ENCODE measurements around the gene POMT1. TPM values are rescaled to one million over a fixed set of nuclear protein-coding genes. Genes with fewer than 3 reads are reported as not detected.

POMT1 gene
- total RNA-seq, 1 experiment from 2014 or later, result 19.7 TPM

GRCh38 chr9:131477367-131477766 lies 25.4 kb upstream of the POMT1 start:
- no peak overlapping the region for H3K27ac Mint-ChIP-seq (ENCODE audit: low read depth, unreplicated experiment)
- H3K4me1 Mint-ChIP-seq (ENCODE audit: insufficient read depth, unreplicated experiment), result no peaks in the 10 kb centered on the region
- ChIA-PET POLR2A (no interaction called here), CTCF (interaction anchor here (0.7 to 3.7 kb wide), 2 partner anchors 128 to 263 kb away, joined by 3 to 24 read pairs; no protein-coding TSS in a partner anchor)
- intact Hi-C loops (cut with micrococcal nuclease), result no loop called here
- no peaks in the 10 kb centered on the region for H3K27me3 Mint-ChIP-seq (ENCODE audit: insufficient read depth, unreplicated experiment)
- H3K36me3 Mint-ChIP-seq (ENCODE audit: insufficient read depth, unreplicated experiment), result peaks cover 99% of the 10 kb centered on the region
- no peak for DNase-seq (ENCODE audit: unreplicated experiment)
- no peaks in the 10 kb centered on the region for H3K9me3 Mint-ChIP-seq (ENCODE audit: unreplicated experiment)
- no TSS peak for BruUV-seq (replicated peaks)
- no peak overlapping the region for H3K4me3 Mint-ChIP-seq (ENCODE audit: unreplicated experiment)
- no peak for TF ChIP-seq CTCF (IDR thresholded peaks at IDR 0.05; ENCODE audit: unreplicated experiment)

- TF ChIP-seq CTCF (IDR thresholded peaks at IDR 0.05; ENCODE audit: unreplicated experiment), result no peak
- CTCF ChIA-PET, result interaction anchor here (0.6 to 3.7 kb wide), 3 partner anchors 21 to 263 kb away, joined by 3 to 24 read pairs (median 3); no protein-coding TSS in a partner anchor
- POLR2A ChIA-PET, result no interaction called here
Observed at GRCh38 chr9:131477816-131478419, 24.8 kb upstream of the POMT1 start.

GRCh38 chr9:131478421-131478868 lies 24.3 kb upstream of the POMT1 start:
- ChIA-PET POLR2A (no interaction called here), CTCF (interaction anchor here (0.6 to 3.7 kb wide), 3 partner anchors 9 to 129 kb away, joined by 3 to 24 read pairs (median 3); no protein-coding TSS in a partner anchor)
- peaks cover 99% of the 10 kb centered on the region for H3K36me3 Mint-ChIP-seq (ENCODE audit: insufficient read depth, unreplicated experiment)
- peak; percentile 48 for TF ChIP-seq CTCF (IDR thresholded peaks at IDR 0.05; ENCODE audit: unreplicated experiment)
- no peak overlapping the region for H3K4me3 Mint-ChIP-seq (ENCODE audit: unreplicated experiment)
- H3K9me3 Mint-ChIP-seq (ENCODE audit: unreplicated experiment), result no peaks in the 10 kb centered on the region
- intact Hi-C loops (cut with micrococcal nuclease), result loop anchor here (1.0 kb wide), 1 partner anchor 128 kb away; no protein-coding TSS in a partner anchor
- H3K4me1 Mint-ChIP-seq (ENCODE audit: insufficient read depth, unreplicated experiment), result no peaks in the 10 kb centered on the region
- no peak overlapping the region for H3K27ac Mint-ChIP-seq (ENCODE audit: low read depth, unreplicated experiment)
- H3K27me3 Mint-ChIP-seq (ENCODE audit: insufficient read depth, unreplicated experiment), result no peaks in the 10 kb centered on the region
- peak; percentile 55 for DNase-seq (ENCODE audit: unreplicated experiment)
- BruUV-seq (replicated peaks), result no TSS peak

More at GRCh38 chr9:131477816-131478419, 24.8 kb upstream of the POMT1 start:
- Mint-ChIP-seq H3K4me1 (ENCODE audit: insufficient read depth, unreplicated experiment) (no peaks in the 10 kb centered on the region), H3K27ac (ENCODE audit: low read depth, unreplicated experiment) (no peak overlapping the region), H3K9me3 (ENCODE audit: unreplicated experiment) (no peaks in the 10 kb centered on the region), H3K4me3 (ENCODE audit: unreplicated experiment) (no peak overlapping the region), H3K27me3 (ENCODE audit: insufficient read depth, unreplicated experiment) (no peaks in the 10 kb centered on the region), H3K36me3 (ENCODE audit: insufficient read depth, unreplicated experiment) (peaks cover 99% of the 10 kb centered on the region)
- no peak for DNase-seq (ENCODE audit: unreplicated experiment)
- intact Hi-C loops (cut with micrococcal nuclease), result loop anchor here (1.0 kb wide), 1 partner anchor 128 kb away; no protein-coding TSS in a partner anchor
- BruUV-seq (replicated peaks), result no TSS peak

- TF ChIP-seq CTCF (IDR thresholded peaks at IDR 0.05; ENCODE audit: unreplicated experiment), result no peak
- intact Hi-C loops (cut with micrococcal nuclease), result loop anchor here (1.0 kb wide), 1 partner anchor 129 kb away; no protein-coding TSS in a partner anchor
Observed at GRCh38 chr9:131478911-131479310, 23.8 kb upstream of the POMT1 start.

More at GRCh38 chr9:131478911-131479310, 23.8 kb upstream of the POMT1 start:
- no peaks in the 10 kb centered on the region for H3K9me3 Mint-ChIP-seq (ENCODE audit: unreplicated experiment)
- H3K4me3 Mint-ChIP-seq (ENCODE audit: unreplicated experiment), result no peak overlapping the region
- no peak overlapping the region for H3K27ac Mint-ChIP-seq (ENCODE audit: low read depth, unreplicated experiment)
- no peaks in the 10 kb centered on the region for H3K4me1 Mint-ChIP-seq (ENCODE audit: insufficient read depth, unreplicated experiment)
- peaks cover 99% of the 10 kb centered on the region for H3K36me3 Mint-ChIP-seq (ENCODE audit: insufficient read depth, unreplicated experiment)
- CTCF ChIA-PET, result interaction anchor here (0.6 to 3.7 kb wide), 2 partner anchors 9 to 129 kb away, joined by 3 to 24 read pairs; no protein-coding TSS in a partner anchor
- POLR2A ChIA-PET, result no interaction called here
- DNase-seq (ENCODE audit: unreplicated experiment), result no peak
- H3K27me3 Mint-ChIP-seq (ENCODE audit: insufficient read depth, unreplicated experiment), result no peaks in the 10 kb centered on the region
- no TSS peak for BruUV-seq (replicated peaks)

Measured in MCF 10A (cell line).